Tibial nerve (tissue), 4 donors: ENCODE measurements around the gene TMEM101. TPM values are rescaled to one million over a fixed set of nuclear protein-coding genes. Genes with fewer than 3 reads are reported as not detected.
"Not testable (repeated sequence)": the region's sequence is repeated elsewhere in the genome, so short reads cannot be mapped to it uniquely, and the experiment has no call there.

Source experiments
- DNase-seq, 2 donors: peaks; one replicate each; pipeline ENCODE4 v3.0.0-alpha.2; 2019; ENCODE audit warnings: low spot score in 2 of 2
- H3K27ac ChIP-seq, 4 donors: fragments of 200-600 bp; sonication (generic) in 3 of 4; one replicate each; pipeline ENCODE4 v1.5.1; 2017 to 2019; ENCODE audit warnings: mild to moderate bottlenecking in 1 of 4
- H3K27me3 ChIP-seq, 2 donors: fragments of 200-600 bp; sonication (generic) in 1 of 2; one replicate each; pipeline versions ENCODE4 v1.5.1 to v1.6.0; 2017 to 2019
- H3K36me3 ChIP-seq, 3 donors: fragments of 200-600 bp; sonication (generic); one replicate each; pipeline ENCODE4 v1.5.1; 2018 to 2019
- H3K4me1 ChIP-seq, 4 donors: fragments of 200-600 bp; sonication (generic) in 3 of 4; one replicate each; pipeline ENCODE4 v1.5.1; 2017 to 2019
- H3K4me3 ChIP-seq, 4 donors: fragments of 200-600 bp; sonication (generic) in 3 of 4; one replicate each; pipeline ENCODE4 v1.5.1; 2017 to 2019; ENCODE audit warnings: mild to moderate bottlenecking in 1 of 4, moderate library complexity in 1 of 4
- H3K9me3 ChIP-seq, 4 donors: fragments of 200-600 bp; sonication (generic) in 3 of 4; one replicate each; pipeline ENCODE4 v1.5.1; 2017 to 2019
- EP300 ChIP-seq, 2 donors: sonication (generic); formaldehyde crosslinking; IDR thresholded peaks; one replicate each; pipeline ENCODE4 v1.6.1; 2017; ENCODE audit warnings: antibody characterized with exemption in 2 of 2, mild to moderate bottlenecking in 1 of 2
- POLR2A ChIP-seq, 2 donors: fragments of 450-650 bp; IDR thresholded peaks; one replicate each; pipeline ENCODE4 v1.6.1; 2017; ENCODE audit warnings: antibody characterized with exemption in 2 of 2, mild to moderate bottlenecking in 2 of 2, moderate library complexity in 2 of 2
- WGBS, 2 donors: methylation state at CpG; one replicate each; pipeline ENCODE4 v1.1.5; 2018; 5-methylcytosine and 5-hydroxymethylcytosine counted together
- small RNA-seq: library from RNA; depleted of rRNA; stranded (forward); fragments of <200 nt; gene quantifications from one replicate; pipeline ENCODE3, GENCODE V24; 2016
- total RNA-seq, 4 donors: library from RNA; depleted of rRNA; stranded (reverse); fragments of >200 nt; gene quantifications; one replicate each; pipeline ENCODE4 v1.1.0, GENCODE V29; 2016
- TF ChIP-seq, protein P1 (sequence below), 5 experiments: fragments of 200-600 bp in 3 of 5; fragments of 450-650 bp in 2 of 5; sonication (generic) in 3 of 5; IDR thresholded peaks; one replicate each; pipeline ENCODE4 v1.5.1; 2016 to 2019; ENCODE audit warnings: antibody characterized with exemption in 5 of 5, mild to moderate bottlenecking in 3 of 5, moderate library complexity in 2 of 5

Gene TMEM101
- total RNA-seq, 4 donors from 2014 or later, result 28.6 to 41.2 (median 34.5) TPM

DNA sequence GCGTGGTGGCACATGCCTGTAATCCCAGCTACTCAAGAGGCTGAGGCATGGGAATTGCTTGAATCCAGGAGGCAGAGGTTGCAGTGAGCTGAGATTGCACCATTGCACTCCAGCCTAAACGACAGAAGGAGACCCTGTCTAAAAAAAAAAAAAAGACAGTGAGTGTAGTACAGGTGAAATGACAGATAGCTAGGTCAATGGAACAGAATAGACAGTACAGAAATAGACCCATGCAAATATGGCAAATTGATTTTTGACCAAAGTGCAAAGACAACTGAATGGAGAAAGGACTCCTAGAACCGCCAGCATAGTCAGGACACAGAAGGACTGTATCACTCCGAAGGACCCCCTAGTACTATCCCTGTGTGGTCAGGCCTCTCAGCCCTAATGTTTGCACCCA lies 44.4 kb downstream of the TMEM101 start:
- WGBS, 2 donors, result 66 to 70% methylated on average over 4 of the region's 4 CpGs
- no peaks in the 10 kb centered on the region for H3K9me3 ChIP-seq
- TF ChIP-seq, protein P1, sequence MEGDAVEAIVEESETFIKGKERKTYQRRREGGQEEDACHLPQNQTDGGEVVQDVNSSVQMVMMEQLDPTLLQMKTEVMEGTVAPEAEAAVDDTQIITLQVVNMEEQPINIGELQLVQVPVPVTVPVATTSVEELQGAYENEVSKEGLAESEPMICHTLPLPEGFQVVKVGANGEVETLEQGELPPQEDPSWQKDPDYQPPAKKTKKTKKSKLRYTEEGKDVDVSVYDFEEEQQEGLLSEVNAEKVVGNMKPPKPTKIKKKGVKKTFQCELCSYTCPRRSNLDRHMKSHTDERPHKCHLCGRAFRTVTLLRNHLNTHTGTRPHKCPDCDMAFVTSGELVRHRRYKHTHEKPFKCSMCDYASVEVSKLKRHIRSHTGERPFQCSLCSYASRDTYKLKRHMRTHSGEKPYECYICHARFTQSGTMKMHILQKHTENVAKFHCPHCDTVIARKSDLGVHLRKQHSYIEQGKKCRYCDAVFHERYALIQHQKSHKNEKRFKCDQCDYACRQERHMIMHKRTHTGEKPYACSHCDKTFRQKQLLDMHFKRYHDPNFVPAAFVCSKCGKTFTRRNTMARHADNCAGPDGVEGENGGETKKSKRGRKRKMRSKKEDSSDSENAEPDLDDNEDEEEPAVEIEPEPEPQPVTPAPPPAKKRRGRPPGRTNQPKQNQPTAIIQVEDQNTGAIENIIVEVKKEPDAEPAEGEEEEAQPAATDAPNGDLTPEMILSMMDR (IDR thresholded peaks at IDR 0.05), result no peak
- TF ChIP-seq EP300 (IDR thresholded peaks at IDR 0.05) (no peak), POLR2A (IDR thresholded peaks at IDR 0.05) (no peak)
- H3K4me1 ChIP-seq, result no peaks in the 10 kb centered on the region
- no peaks in the 10 kb centered on the region for H3K36me3 ChIP-seq
- no peak overlapping the region for H3K4me3 ChIP-seq
- no peak for DNase-seq
- H3K27ac ChIP-seq, result no peak overlapping the region
- peaks cover 0 to 29% of the 10 kb centered on the region in 2 donors for H3K27me3 ChIP-seq

DNA sequence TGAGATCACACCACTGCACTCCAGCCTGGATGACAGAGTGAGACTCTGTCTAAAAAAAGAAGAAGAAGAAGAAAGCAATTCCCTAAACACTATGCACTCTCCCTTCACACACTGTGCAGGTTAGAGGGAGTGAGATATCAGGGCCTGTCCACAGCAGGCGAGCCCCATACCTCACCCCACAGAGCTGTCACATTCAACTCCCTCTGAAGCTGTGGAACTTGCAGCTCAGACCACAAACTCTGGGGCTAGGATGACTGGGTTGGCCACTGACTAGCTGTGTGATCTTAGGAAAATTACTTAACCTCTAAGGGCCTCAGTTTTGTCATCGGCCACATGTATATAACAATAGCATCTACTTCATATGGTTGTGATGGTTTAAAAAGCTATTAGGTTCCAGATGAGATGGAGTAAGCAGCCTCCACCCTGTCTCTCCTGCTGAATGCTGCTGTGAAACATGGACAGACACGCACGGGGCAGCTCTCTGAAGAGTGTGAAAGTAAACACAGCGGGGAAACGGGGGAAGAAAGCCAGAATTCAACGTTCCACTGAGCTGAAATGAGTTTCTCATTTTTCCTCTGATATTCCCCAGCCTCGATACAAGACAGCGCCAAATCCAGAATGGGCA lies 47.4 kb downstream of the TMEM101 start:
- H3K4me3 ChIP-seq, result no peak overlapping the region
- H3K9me3 ChIP-seq, result no peaks in the 10 kb centered on the region
- H3K36me3 ChIP-seq, result no peaks in the 10 kb centered on the region
- 42 to 59% methylated on average over 9 of the region's 9 CpGs for WGBS, 2 donors
- H3K27me3 ChIP-seq, result peaks cover 0 to 3% of the 10 kb centered on the region in 2 donors
- no peak overlapping the region for H3K27ac ChIP-seq
- no peak for TF ChIP-seq POLR2A (IDR thresholded peaks at IDR 0.05)
- TF ChIP-seq, protein P1 (IDR thresholded peaks at IDR 0.05), result no peak
- TF ChIP-seq EP300 (IDR thresholded peaks at IDR 0.05), result no peak
- DNase-seq, result no peak
- no peaks in the 10 kb centered on the region for H3K4me1 ChIP-seq

DNA sequence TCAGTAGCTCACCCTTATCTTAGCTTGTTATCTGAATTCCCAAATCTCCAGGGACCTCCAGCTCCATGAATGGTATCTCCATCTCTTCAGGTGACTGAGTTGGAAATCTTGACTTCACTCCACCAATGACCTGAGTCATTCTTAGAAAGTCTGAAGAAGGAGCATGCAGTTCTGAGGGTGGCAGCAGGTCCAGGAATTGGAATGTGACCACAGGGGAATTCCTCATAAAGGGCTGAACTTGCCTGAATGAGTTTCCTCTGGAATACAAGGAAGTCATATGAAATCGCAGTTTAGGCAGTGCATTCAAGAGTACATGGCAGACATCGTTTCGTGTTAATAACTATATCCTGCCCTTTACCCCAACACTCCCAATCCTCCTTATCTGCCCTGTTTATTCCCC lies 48.5 kb downstream of the TMEM101 start:
- Histone ChIP-seq H3K27ac (no peak overlapping the region), H3K36me3 (no peaks in the 10 kb centered on the region), H3K4me1 (no peaks in the 10 kb centered on the region), H3K9me3 (no peaks in the 10 kb centered on the region), H3K27me3 (peaks cover 0 to 7% of the 10 kb centered on the region in 2 donors), H3K4me3 (no peak overlapping the region)
- no peak for DNase-seq
- no peak for TF ChIP-seq EP300 (IDR thresholded peaks at IDR 0.05)
- 55 to 67% methylated on average over 3 of the region's 3 CpGs for WGBS, 2 donors

DNA sequence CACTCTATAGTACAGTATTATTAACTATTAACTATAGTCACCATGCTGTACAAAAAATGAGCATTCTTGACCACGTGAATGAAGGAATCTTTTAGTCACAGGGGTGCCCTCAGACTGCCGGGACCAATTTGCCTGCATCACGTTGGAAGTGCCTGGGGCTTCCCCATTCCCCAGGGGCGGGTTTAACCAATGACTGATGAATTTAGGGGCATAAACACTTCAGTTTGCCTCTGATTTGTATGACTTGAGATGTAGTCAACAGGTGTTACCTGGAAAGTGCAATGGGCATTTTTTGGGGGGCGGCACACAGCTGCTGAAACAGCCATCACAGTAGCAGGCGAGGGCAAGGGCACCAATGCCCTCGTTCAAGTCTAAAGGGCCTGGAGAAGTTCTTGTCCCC lies 52.3 kb downstream of the TMEM101 start:
- Histone ChIP-seq H3K36me3 (no peaks in the 10 kb centered on the region), H3K27me3 (peaks cover 0 to 8% of the 10 kb centered on the region in 2 donors), H3K9me3 (no peaks in the 10 kb centered on the region), H3K4me1 (no peaks in the 10 kb centered on the region), H3K4me3 (no peak overlapping the region), H3K27ac (no peak overlapping the region)
- TF ChIP-seq EP300 (IDR thresholded peaks at IDR 0.05) (no peak), POLR2A (IDR thresholded peaks at IDR 0.05) (no peak)
- TF ChIP-seq, protein P1 (IDR thresholded peaks at IDR 0.05), result no peak
- no peak for DNase-seq
- 48 to 57% methylated on average over 7 of the region's 7 CpGs for WGBS, 2 donors

DNA sequence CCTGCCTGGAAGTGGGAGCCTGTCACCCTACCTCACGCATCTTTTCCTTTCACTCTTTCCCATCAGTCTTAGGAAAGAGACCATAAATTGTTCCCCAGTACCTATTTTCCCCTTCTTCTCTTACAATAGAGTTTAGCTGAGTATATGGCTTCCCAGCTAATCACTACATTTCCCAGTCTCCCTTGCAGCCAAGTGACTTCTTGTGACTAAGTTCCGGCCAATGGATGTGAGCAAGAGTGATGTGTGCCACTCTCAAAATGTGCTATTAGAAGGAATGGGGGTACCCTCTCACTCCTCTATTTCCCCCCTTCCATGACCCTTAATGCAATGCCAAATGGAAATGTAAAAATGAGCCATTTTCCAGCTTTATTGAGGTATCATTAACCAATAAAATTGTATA lies 52.8 kb downstream of the TMEM101 start:
- no peak for DNase-seq
- no peak overlapping the region for H3K27ac ChIP-seq
- no peak overlapping the region for H3K4me3 ChIP-seq
- 71 to 80% methylated on average over 2 of the region's 2 CpGs for WGBS, 2 donors
- H3K4me1 ChIP-seq, result no peaks in the 10 kb centered on the region
- H3K9me3 ChIP-seq, result no peaks in the 10 kb centered on the region
- no peaks in the 10 kb centered on the region for H3K36me3 ChIP-seq
- TF ChIP-seq, protein P1 (IDR thresholded peaks at IDR 0.05), result no peak
- no peak for TF ChIP-seq EP300 (IDR thresholded peaks at IDR 0.05)
- TF ChIP-seq POLR2A (IDR thresholded peaks at IDR 0.05), result no peak
- H3K27me3 ChIP-seq, result peaks cover 0 to 9% of the 10 kb centered on the region in 2 donors

DNA sequence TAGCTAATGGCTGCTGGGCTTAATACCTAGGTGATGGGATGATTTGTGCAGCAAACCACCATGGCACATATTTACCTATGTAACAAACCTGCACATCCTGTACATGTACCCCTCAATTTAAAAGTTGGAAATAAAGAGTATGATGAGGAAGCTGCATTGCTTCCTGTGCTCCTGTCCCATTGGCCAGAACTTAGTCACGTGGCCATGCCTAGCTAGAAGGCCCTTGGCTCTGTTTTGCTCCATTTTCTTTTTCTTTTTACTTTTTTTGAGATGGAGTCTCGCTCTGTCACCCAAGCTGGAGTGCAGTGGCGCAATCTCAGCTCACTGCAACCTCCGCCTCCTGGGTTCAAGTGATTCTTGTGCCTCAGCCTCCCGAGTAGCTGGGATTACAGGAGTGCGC lies 53.5 kb downstream of the TMEM101 start:
- not testable (repeated sequence) for H3K27ac ChIP-seq, DNase-seq, H3K4me3 ChIP-seq, H3K9me3 ChIP-seq, H3K36me3 ChIP-seq, H3K4me1 ChIP-seq
- 96% methylated on average over 6 of the region's 6 CpGs for WGBS, 2 donors
- peaks cover 0 to 13% of the 10 kb centered on the region in 2 donors for H3K27me3 ChIP-seq

Small RNA genes lying within 50 kb of the gene (small RNA-seq; reads per million reads assigned to genes)
- gene RF00012, result not detected

Other genes starting within 250 kb of the TMEM101 start
- gene DUSP3, start 236.0 kb downstream of the TMEM101 start, total RNA-seq, result 10 to 100 TPM; 38.6 to 50.1 (median 41.2) TPM
- under 1 TPM in 1 of 4 donors, not detected in 3; 0.42 TPM for gene CFAP97D1, start 234.5 kb downstream of the TMEM101 start, total RNA-seq
- gene MPP3, start 181.8 kb downstream of the TMEM101 start, total RNA-seq, result 10 to 100 TPM; 19.2 to 31.5 (median 22.1) TPM
- gene CD300LG, start 167.8 kb downstream of the TMEM101 start, total RNA-seq, result 10 to 100 TPM in 1 of 4 donors, 1 to 10 TPM in 3; 4.0 to 12.9 (median 8.1) TPM
- 10 to 100 TPM in 2 of 4 donors, 1 to 10 TPM in 2; 4.2 to 22.9 (median 9.3) TPM for gene MPP2, start 107.4 kb downstream of the TMEM101 start, total RNA-seq
- not detected for gene PPY, start 72.5 kb downstream of the TMEM101 start, total RNA-seq
- 1 to 10 TPM in 1 of 4 donors, not detected in 3; 2.0 TPM for gene PYY, start 61.0 kb downstream of the TMEM101 start, total RNA-seq
- 1 to 10 TPM in 3 of 4 donors, under 1 TPM in 1; 0.84 to 7.2 (median 1.8) TPM for gene NAGS, start 10.3 kb downstream of the TMEM101 start, total RNA-seq
- 10 to 100 TPM; 18.2 to 37.2 (median 23.9) TPM for gene LSM12, start 51.7 kb upstream of the TMEM101 start, total RNA-seq
- gene G6PC3, start 55.8 kb upstream of the TMEM101 start, total RNA-seq, result 10 to 100 TPM; 24.9 to 68.7 (median 36.2) TPM
- gene HDAC5, start 108.7 kb upstream of the TMEM101 start, total RNA-seq, result 100 to 1,000 TPM in 3 of 4 donors, 10 to 100 TPM in 1; 99.8 to 201 (median 125) TPM
- gene HROB, start 127.0 kb upstream of the TMEM101 start, total RNA-seq, result 1 to 10 TPM; 1.5 to 2.7 (median 2.1) TPM
- gene ASB16, start 155.7 kb upstream of the TMEM101 start, total RNA-seq, result 1 to 10 TPM in 1 of 4 donors, not detected in 3; 2.7 TPM
- gene TMUB2, start 172.0 kb upstream of the TMEM101 start, total RNA-seq, result 10 to 100 TPM; 28.6 to 41.2 (median 35.6) TPM
- 10 to 100 TPM; 40.9 to 60.4 (median 52.7) TPM for gene ATXN7L3, start 184.9 kb upstream of the TMEM101 start, total RNA-seq
- 10 to 100 TPM; 65.7 to 71.9 (median 69.3) TPM for gene UBTF, start 204.7 kb upstream of the TMEM101 start, total RNA-seq